ENCODE results near the gene CLEC6A.
A peak's percentile ranks its signal among the peaks of the same experiment; 100 is the strongest.
"Not testable (repeated sequence)": the region's sequence is repeated elsewhere in the genome, so short reads cannot be mapped to it uniquely, and the experiment has no call there.

Gene CLEC6A

GRCh38 chr12:8491646-8492530 is 36.1 kb downstream of the CLEC6A start:
- no peaks in the 10 kb centered on the region for H3K27me3 ChIP-seq (ENCODE audit: insufficient read depth, low read length, poor library complexity)
- TF ChIP-seq EZH2 (IDR thresholded peaks at IDR 0.05; ENCODE audit: borderline replicate concordance, low read depth, low read length, severe bottlenecking), result no peak
- no peak for TF ChIP-seq CTCF (IDR thresholded peaks at IDR 0.05; ENCODE audit: borderline replicate concordance, extremely low read depth, low read length, poor library complexity, severe bottlenecking)
- H3K79me2 ChIP-seq (ENCODE audit: insufficient read depth, low read length), result no peaks in the 10 kb centered on the region
- DNase-seq, result no peak
- no peaks in the 10 kb centered on the region for H3K4me1 ChIP-seq (ENCODE audit: insufficient read depth, low read length)
- no peaks in the 10 kb centered on the region for H4K20me1 ChIP-seq (ENCODE audit: insufficient read depth, low read length)
- H3K9me3 ChIP-seq (ENCODE audit: insufficient read depth, low read length, severe bottlenecking), result no peaks in the 10 kb centered on the region
- no peak overlapping the region for H3K27ac ChIP-seq (ENCODE audit: low read length)
- ATAC-seq (ENCODE audit: insufficient read depth, low read depth), result no peak
- no peak overlapping the region for H2AFZ ChIP-seq (ENCODE audit: low read depth, low read length)
- no peak overlapping the region for H3K4me3 ChIP-seq (ENCODE audit: low read depth in 1 of 2, low read length in 2 of 2)
- H3K9ac ChIP-seq (ENCODE audit: low read depth, low read length), result no peak overlapping the region
- H3K36me3 ChIP-seq (ENCODE audit: insufficient read depth, low read length), result no peaks in the 10 kb centered on the region
- H3K4me2 ChIP-seq (ENCODE audit: insufficient read depth, low read length), result no peak overlapping the region

GRCh38 chr12:8493084-8493483 is 37.3 kb downstream of the CLEC6A start:
- Histone ChIP-seq H3K4me3 (ENCODE audit: low read depth in 1 of 2, low read length in 2 of 2) (no peak overlapping the region), H2AFZ (ENCODE audit: low read depth, low read length) (no peak overlapping the region), H3K27ac (ENCODE audit: low read length) (no peak overlapping the region), H3K79me2 (ENCODE audit: insufficient read depth, low read length) (no peaks in the 10 kb centered on the region), H3K36me3 (ENCODE audit: insufficient read depth, low read length) (no peaks in the 10 kb centered on the region), H3K9ac (ENCODE audit: low read depth, low read length) (no peak overlapping the region), H4K20me1 (ENCODE audit: insufficient read depth, low read length) (no peaks in the 10 kb centered on the region), H3K9me3 (ENCODE audit: insufficient read depth, low read length, severe bottlenecking) (no peaks in the 10 kb centered on the region), H3K4me1 (ENCODE audit: insufficient read depth, low read length) (no peaks in the 10 kb centered on the region), H3K27me3 (ENCODE audit: insufficient read depth, low read length, poor library complexity) (no peaks in the 10 kb centered on the region), H3K4me2 (ENCODE audit: insufficient read depth, low read length) (no peak overlapping the region)
- peak; percentile 59 for ATAC-seq (ENCODE audit: insufficient read depth, low read depth)
- no peak for DNase-seq
- TF ChIP-seq EZH2 (IDR thresholded peaks at IDR 0.05; ENCODE audit: borderline replicate concordance, low read depth, low read length, severe bottlenecking), result no peak
- no peak for TF ChIP-seq CTCF (IDR thresholded peaks at IDR 0.05; ENCODE audit: borderline replicate concordance, extremely low read depth, low read length, poor library complexity, severe bottlenecking)

GRCh38 chr12:8495671-8496070 is 39.9 kb downstream of the CLEC6A start:
- not testable (repeated sequence) for H2AFZ ChIP-seq (ENCODE audit: low read depth, low read length); H3K79me2 ChIP-seq (ENCODE audit: insufficient read depth, low read length); H3K4me2 ChIP-seq (ENCODE audit: insufficient read depth, low read length); H3K36me3 ChIP-seq (ENCODE audit: insufficient read depth, low read length); H4K20me1 ChIP-seq (ENCODE audit: insufficient read depth, low read length); H3K9ac ChIP-seq (ENCODE audit: low read depth, low read length); H3K4me3 ChIP-seq (ENCODE audit: low read depth in 1 of 2, low read length in 2 of 2); ATAC-seq (ENCODE audit: insufficient read depth, low read depth); H3K27ac ChIP-seq (ENCODE audit: low read length); H3K4me1 ChIP-seq (ENCODE audit: insufficient read depth, low read length); DNase-seq; H3K27me3 ChIP-seq (ENCODE audit: insufficient read depth, low read length, poor library complexity); H3K9me3 ChIP-seq (ENCODE audit: insufficient read depth, low read length, severe bottlenecking)

- H4K20me1 ChIP-seq (ENCODE audit: insufficient read depth, low read length); H3K79me2 ChIP-seq (ENCODE audit: insufficient read depth, low read length); ATAC-seq (ENCODE audit: insufficient read depth, low read depth); H3K9me3 ChIP-seq (ENCODE audit: insufficient read depth, low read length, severe bottlenecking); H3K36me3 ChIP-seq (ENCODE audit: insufficient read depth, low read length); H3K27me3 ChIP-seq (ENCODE audit: insufficient read depth, low read length, poor library complexity); H3K4me2 ChIP-seq (ENCODE audit: insufficient read depth, low read length); H3K4me1 ChIP-seq (ENCODE audit: insufficient read depth, low read length); H3K4me3 ChIP-seq (ENCODE audit: low read depth in 1 of 2, low read length in 2 of 2); DNase-seq; H2AFZ ChIP-seq (ENCODE audit: low read depth, low read length); H3K9ac ChIP-seq (ENCODE audit: low read depth, low read length); H3K27ac ChIP-seq (ENCODE audit: low read length): not testable (repeated sequence)
These were observed 40.3 kb downstream of the CLEC6A start for GRCh38 chr12:8496074-8496473.

Measured in DND-41 (cell line).